Neural cell (in vitro differentiated cells): ENCODE measurements around the gene KCND2. TPM values are rescaled to one million over a fixed set of nuclear protein-coding genes. Genes with fewer than 3 reads are reported as not detected.

Experiments
- H2AFZ ChIP-seq: fragments of 200-600, 300-800 bp; sonication (generic), shearing (Covaris generic); 2 replicates; pipeline ENCODE4 v1.6.0; 2014; ENCODE audit warnings: low read depth, mild to moderate bottlenecking, antibody characterized with exemption, low read length, moderate library complexity
- H3F3A ChIP-seq: fragments of 200-600 bp; shearing (Covaris generic); 2 replicates; pipeline ENCODE4 v1.6.1; 2016; ENCODE audit warnings: mild to moderate bottlenecking, moderate library complexity, mixed read lengths, antibody characterized with exemption, low read length; ENCODE audit not compliant: insufficient read depth, poor library complexity, severe bottlenecking
- H3K27ac ChIP-seq: fragments of 200-600, 300-800 bp; sonication (generic), shearing (Covaris generic); 2 replicates; pipeline ENCODE4 v1.5.1; 2014; ENCODE audit warnings: mild to moderate bottlenecking, low read length, moderate library complexity
- H3K27me3 ChIP-seq: fragments of 300-800, 200-600 bp; sonication (generic), shearing (Covaris generic); 2 replicates; pipeline ENCODE4 v1.6.0; 2014; ENCODE audit warnings: mild to moderate bottlenecking, low read depth, low read length, moderate library complexity; ENCODE audit not compliant: insufficient read depth
- H3K36me3 ChIP-seq: fragments of 300-800, 200-600 bp; sonication (generic), shearing (Covaris generic); 2 replicates; pipeline ENCODE4 v1.5.1; 2014; ENCODE audit warnings: mild to moderate bottlenecking, antibody characterized with exemption, low read length, moderate library complexity; ENCODE audit not compliant: insufficient read depth
- H3K4me2 ChIP-seq: fragments of 300-800, 200-600 bp; sonication (generic), shearing (Covaris generic); 2 replicates; pipeline ENCODE4 v1.6.0; 2014; ENCODE audit warnings: mild to moderate bottlenecking, low read length
- H3K4me3 ChIP-seq: fragments of 300-800, 200-600 bp; sonication (generic), shearing (Covaris generic); 2 replicates; pipeline ENCODE4 v1.5.1; 2014; ENCODE audit warnings: mild to moderate bottlenecking, low read length, moderate library complexity
- H3K79me2 ChIP-seq: fragments of 200-600 bp; shearing (Covaris generic); replicated peaks from 2 replicates; pipeline ENCODE4 v1.6.0; 2014; ENCODE audit warnings: mild to moderate bottlenecking, low read length, moderate library complexity; ENCODE audit not compliant: insufficient read depth
- H3K9ac ChIP-seq: fragments of 300-800, 200-600 bp; sonication (generic), shearing (Covaris generic); 2 replicates; pipeline ENCODE4 v1.6.1; 2016; ENCODE audit warnings: mild to moderate bottlenecking, low read length, mixed read lengths
- H3K9me2 ChIP-seq: fragments of 200-600 bp; shearing (Covaris generic); 2 replicates; pipeline ENCODE4 v1.6.1; 2016; ENCODE audit warnings: mild to moderate bottlenecking, low read length, mixed read lengths; ENCODE audit not compliant: insufficient read depth
- H3K9me3 ChIP-seq: fragments of 200-600, 300-800 bp; sonication (generic), shearing (Covaris generic); 2 replicates; pipeline ENCODE4 v1.6.1; 2016; ENCODE audit warnings: mild to moderate bottlenecking, mixed run types, low read length, moderate library complexity, mixed read lengths
- H4K20me1 ChIP-seq: fragments of 200-600 bp; shearing (Covaris generic); 2 replicates; pipeline ENCODE4 v1.6.1; 2016; ENCODE audit warnings: mild to moderate bottlenecking, mixed run types; ENCODE audit not compliant: insufficient read depth
- EP300 ChIP-seq: fragments of 450-650 bp; conservative IDR thresholded peaks from 2 replicates; pipeline ENCODE4 v1.6.1; 2014; ENCODE audit warnings: antibody characterized with exemption, mild to moderate bottlenecking, moderate library complexity; ENCODE audit not compliant: poor library complexity, severe bottlenecking
- EZH2 ChIP-seq: fragments of 200-600, 300-800 bp; shearing (Covaris generic), sonication (generic); IDR thresholded peaks from 2 replicates; pipeline ENCODE4 v1.6.1; 2014; ENCODE audit warnings: antibody characterized with exemption, low read length, borderline replicate concordance, mild to moderate bottlenecking; ENCODE audit not compliant: insufficient read depth, poor library complexity, severe bottlenecking
- MXI1 ChIP-seq: fragments of 450-650 bp; conservative IDR thresholded peaks from 2 replicates; pipeline ENCODE4 v1.6.1; 2014; ENCODE audit warnings: antibody characterized with exemption, mild to moderate bottlenecking; ENCODE audit not compliant: poor library complexity, severe bottlenecking
- POLR2AphosphoS5 ChIP-seq: IDR thresholded peaks from 2 replicates; pipeline ENCODE4 v1.6.1; 2012
- RAD21 ChIP-seq: fragments of 450-650 bp; conservative IDR thresholded peaks from 2 replicates; pipeline ENCODE4 v1.6.1; 2014; ENCODE audit warnings: antibody characterized with exemption, mild to moderate bottlenecking, moderate library complexity
- SMC3 ChIP-seq: fragments of 450-650 bp; conservative IDR thresholded peaks from 2 replicates; pipeline ENCODE4 v1.6.1; 2014; ENCODE audit warnings: antibody characterized with exemption, mild to moderate bottlenecking, moderate library complexity; ENCODE audit not compliant: poor library complexity
- TAF1 ChIP-seq: IDR thresholded peaks from 2 replicates; pipeline ENCODE4 v1.6.1; 2012; ENCODE audit warnings: low read depth
- polyA plus RNA-seq: library from polyadenylated mRNA; depleted of rRNA; stranded (reverse); fragments of >200 nt; gene quantifications from 2 replicates; pipeline ENCODE4 v1.2.3, GENCODE V29; 2014
- TF ChIP-seq, protein P1 (sequence below): fragments of 450-650 bp; IDR thresholded peaks from 2 replicates; pipeline ENCODE4 v1.5.1; 2014; ENCODE audit warnings: antibody characterized with exemption, mild to moderate bottlenecking, moderate library complexity; ENCODE audit not compliant: poor library complexity, severe bottlenecking
- TF ChIP-seq, protein P2 (sequence below): IDR thresholded peaks from 2 replicates; pipeline ENCODE4 v1.6.1; 2012; ENCODE audit warnings: borderline replicate concordance

Gene KCND2
- polyA plus RNA-seq, 1 donor from 2014 or later: 11.0 TPM

DNA sequence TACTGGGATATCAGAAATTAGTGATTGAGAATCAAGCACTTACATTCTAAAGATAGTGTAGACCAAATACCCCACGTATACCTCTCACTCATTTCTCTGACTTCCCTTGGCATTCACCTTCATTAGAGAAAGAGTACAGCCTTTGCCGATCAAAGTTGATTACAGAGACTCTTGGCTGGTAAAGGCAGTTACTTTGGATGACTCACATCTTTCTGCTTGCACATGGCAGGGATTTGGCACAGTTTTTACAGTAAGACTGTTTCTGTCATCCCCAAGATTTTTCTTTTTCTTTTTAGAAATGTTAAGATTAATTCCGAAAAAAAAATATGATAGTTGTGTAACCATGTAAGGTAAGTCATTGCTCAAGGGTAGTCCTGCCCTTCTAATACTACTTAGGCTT lies 442.0 kb downstream of the KCND2 start:
- Histone ChIP-seq H2AFZ (no peak overlapping the region), H3K4me3 (no peak overlapping the region), H3K9ac (no peak overlapping the region), H4K20me1 (no peaks in the 10 kb centered on the region), H3K27ac (no peak overlapping the region), H3K27me3 (no peaks in the 10 kb centered on the region), H3K9me3 (no peaks in the 10 kb centered on the region), H3K79me2 (no peaks in the 10 kb centered on the region), H3K9me2 (no peaks in the 10 kb centered on the region), H3K4me2 (no peak overlapping the region), H3K36me3 (no peaks in the 10 kb centered on the region), H3F3A (no peaks in the 10 kb centered on the region)
- TF ChIP-seq, protein P1, sequence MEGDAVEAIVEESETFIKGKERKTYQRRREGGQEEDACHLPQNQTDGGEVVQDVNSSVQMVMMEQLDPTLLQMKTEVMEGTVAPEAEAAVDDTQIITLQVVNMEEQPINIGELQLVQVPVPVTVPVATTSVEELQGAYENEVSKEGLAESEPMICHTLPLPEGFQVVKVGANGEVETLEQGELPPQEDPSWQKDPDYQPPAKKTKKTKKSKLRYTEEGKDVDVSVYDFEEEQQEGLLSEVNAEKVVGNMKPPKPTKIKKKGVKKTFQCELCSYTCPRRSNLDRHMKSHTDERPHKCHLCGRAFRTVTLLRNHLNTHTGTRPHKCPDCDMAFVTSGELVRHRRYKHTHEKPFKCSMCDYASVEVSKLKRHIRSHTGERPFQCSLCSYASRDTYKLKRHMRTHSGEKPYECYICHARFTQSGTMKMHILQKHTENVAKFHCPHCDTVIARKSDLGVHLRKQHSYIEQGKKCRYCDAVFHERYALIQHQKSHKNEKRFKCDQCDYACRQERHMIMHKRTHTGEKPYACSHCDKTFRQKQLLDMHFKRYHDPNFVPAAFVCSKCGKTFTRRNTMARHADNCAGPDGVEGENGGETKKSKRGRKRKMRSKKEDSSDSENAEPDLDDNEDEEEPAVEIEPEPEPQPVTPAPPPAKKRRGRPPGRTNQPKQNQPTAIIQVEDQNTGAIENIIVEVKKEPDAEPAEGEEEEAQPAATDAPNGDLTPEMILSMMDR: no peak
- no peak for TF ChIP-seq EZH2
- TF ChIP-seq, protein P2, sequence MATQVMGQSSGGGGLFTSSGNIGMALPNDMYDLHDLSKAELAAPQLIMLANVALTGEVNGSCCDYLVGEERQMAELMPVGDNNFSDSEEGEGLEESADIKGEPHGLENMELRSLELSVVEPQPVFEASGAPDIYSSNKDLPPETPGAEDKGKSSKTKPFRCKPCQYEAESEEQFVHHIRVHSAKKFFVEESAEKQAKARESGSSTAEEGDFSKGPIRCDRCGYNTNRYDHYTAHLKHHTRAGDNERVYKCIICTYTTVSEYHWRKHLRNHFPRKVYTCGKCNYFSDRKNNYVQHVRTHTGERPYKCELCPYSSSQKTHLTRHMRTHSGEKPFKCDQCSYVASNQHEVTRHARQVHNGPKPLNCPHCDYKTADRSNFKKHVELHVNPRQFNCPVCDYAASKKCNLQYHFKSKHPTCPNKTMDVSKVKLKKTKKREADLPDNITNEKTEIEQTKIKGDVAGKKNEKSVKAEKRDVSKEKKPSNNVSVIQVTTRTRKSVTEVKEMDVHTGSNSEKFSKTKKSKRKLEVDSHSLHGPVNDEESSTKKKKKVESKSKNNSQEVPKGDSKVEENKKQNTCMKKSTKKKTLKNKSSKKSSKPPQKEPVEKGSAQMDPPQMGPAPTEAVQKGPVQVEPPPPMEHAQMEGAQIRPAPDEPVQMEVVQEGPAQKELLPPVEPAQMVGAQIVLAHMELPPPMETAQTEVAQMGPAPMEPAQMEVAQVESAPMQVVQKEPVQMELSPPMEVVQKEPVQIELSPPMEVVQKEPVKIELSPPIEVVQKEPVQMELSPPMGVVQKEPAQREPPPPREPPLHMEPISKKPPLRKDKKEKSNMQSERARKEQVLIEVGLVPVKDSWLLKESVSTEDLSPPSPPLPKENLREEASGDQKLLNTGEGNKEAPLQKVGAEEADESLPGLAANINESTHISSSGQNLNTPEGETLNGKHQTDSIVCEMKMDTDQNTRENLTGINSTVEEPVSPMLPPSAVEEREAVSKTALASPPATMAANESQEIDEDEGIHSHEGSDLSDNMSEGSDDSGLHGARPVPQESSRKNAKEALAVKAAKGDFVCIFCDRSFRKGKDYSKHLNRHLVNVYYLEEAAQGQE: no peak
- TF ChIP-seq TAF1: no peak
- no peak for TF ChIP-seq POLR2AphosphoS5
- no peak for TF ChIP-seq RAD21
- no peak for TF ChIP-seq SMC3
- no peak for TF ChIP-seq MXI1
- TF ChIP-seq EP300: no peak

DNA sequence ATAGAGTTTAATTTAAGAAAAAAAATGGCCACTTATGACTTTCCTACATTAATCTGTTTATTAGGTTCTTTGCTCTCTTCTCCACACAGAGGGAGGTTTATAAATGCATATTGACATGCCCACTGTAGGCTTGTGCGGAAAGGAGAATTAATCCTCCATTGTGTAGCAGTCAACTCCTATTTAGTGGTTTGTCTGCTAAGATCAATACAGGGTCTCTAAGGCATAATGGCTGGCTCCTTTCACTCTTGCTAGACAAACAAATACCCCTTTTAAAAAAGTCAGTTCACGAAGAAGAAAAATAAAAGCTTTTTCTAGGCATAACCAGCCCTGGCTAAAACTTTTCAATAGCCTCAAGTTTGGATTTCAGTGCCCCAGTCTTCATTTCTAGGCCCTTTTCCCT lies 443.3 kb downstream of the KCND2 start:
- no peaks in the 10 kb centered on the region for H3K36me3 ChIP-seq
- H3K79me2 ChIP-seq: no peaks in the 10 kb centered on the region
- H2AFZ ChIP-seq: no peak overlapping the region
- no peak for TF ChIP-seq RAD21
- TF ChIP-seq MXI1: no peak
- TF ChIP-seq SMC3: no peak
- no peak for TF ChIP-seq EP300
- no peak for TF ChIP-seq EZH2
- TF ChIP-seq POLR2AphosphoS5: no peak
- TF ChIP-seq, protein P2: no peak
- TF ChIP-seq, protein P1: no peak
- no peak for TF ChIP-seq TAF1
- no peaks in the 10 kb centered on the region for H3F3A ChIP-seq
- no peak overlapping the region for H3K27ac ChIP-seq
- peaks cover 4% of the 10 kb centered on the region for H3K27me3 ChIP-seq
- H3K9me2 ChIP-seq: no peaks in the 10 kb centered on the region
- H3K9me3 ChIP-seq: no peaks in the 10 kb centered on the region
- no peak overlapping the region for H3K9ac ChIP-seq
- H4K20me1 ChIP-seq: no peaks in the 10 kb centered on the region
- H3K4me2 ChIP-seq: no peak overlapping the region
- H3K4me3 ChIP-seq: no peak overlapping the region
